Bronchial epithelial cell (primary cell): ENCODE measurements around the gene UAP1L1. TPM values are rescaled to one million over a fixed set of nuclear protein-coding genes. Genes with fewer than 3 reads are reported as not detected.

Source experiments
- DNase-seq: peaks from one replicate; pipeline ENCODE4 v3.0.0-alpha.2; 2010; ENCODE audit warnings: low read depth
- FAIRE-seq: peaks from 2 replicates; lab custom pipeline; 2011; peaks lifted over from hg19 to GRCh38; lab: Jason Lieb, UNC
- H3K27me3 ChIP-seq: 2 replicates; pipeline ENCODE4 v1.5.1; 2011; ENCODE audit warnings: low read length; ENCODE audit not compliant: control insufficient read depth, insufficient read depth
- H3K36me3 ChIP-seq: 2 replicates; pipeline ENCODE4 v1.5.1; 2011; ENCODE audit warnings: low read length; ENCODE audit not compliant: control insufficient read depth, insufficient read depth
- H3K4me3 ChIP-seq: 2 replicates; pipeline ENCODE4 v1.5.1; 2011; ENCODE audit warnings: mild to moderate bottlenecking, low read depth, low read length, control low read depth
- CTCF ChIP-seq: IDR thresholded peaks from 2 replicates; pipeline ENCODE4 v1.5.1; 2011; ENCODE audit warnings: mild to moderate bottlenecking, moderate library complexity, low read length, control low read depth, inconsistent platforms; ENCODE audit not compliant: insufficient read depth, severe bottlenecking
- total RNA-seq: library from RNA; depleted of rRNA; stranded (reverse); fragments of >200 nt; gene quantifications from 2 replicates; pipeline ENCODE4 v1.2.1, GENCODE V29; 2014

The UAP1L1 gene
- total RNA-seq, 1 donor from 2014 or later: 3.2 TPM

- peaks cover 29% of the 10 kb centered on the region for H3K36me3 ChIP-seq
- no peak overlapping the region for H3K4me3 ChIP-seq
- peak; percentile 14 for TF ChIP-seq CTCF
- FAIRE-seq (no peak), DNase-seq (no peak)
- no peaks in the 10 kb centered on the region for H3K27me3 ChIP-seq
Measured at GRCh38 chr9:137095664-137096517, 18.6 kb downstream of the UAP1L1 start.

- DNase-seq: no peak
- no peaks in the 10 kb centered on the region for H3K27me3 ChIP-seq
- peaks cover 35% of the 10 kb centered on the region for H3K36me3 ChIP-seq
- no peak for FAIRE-seq
- TF ChIP-seq CTCF: no peak
- no peak overlapping the region for H3K4me3 ChIP-seq
Measured at GRCh38 chr9:137096785-137097546, 19.6 kb downstream of the UAP1L1 start.

DNA sequence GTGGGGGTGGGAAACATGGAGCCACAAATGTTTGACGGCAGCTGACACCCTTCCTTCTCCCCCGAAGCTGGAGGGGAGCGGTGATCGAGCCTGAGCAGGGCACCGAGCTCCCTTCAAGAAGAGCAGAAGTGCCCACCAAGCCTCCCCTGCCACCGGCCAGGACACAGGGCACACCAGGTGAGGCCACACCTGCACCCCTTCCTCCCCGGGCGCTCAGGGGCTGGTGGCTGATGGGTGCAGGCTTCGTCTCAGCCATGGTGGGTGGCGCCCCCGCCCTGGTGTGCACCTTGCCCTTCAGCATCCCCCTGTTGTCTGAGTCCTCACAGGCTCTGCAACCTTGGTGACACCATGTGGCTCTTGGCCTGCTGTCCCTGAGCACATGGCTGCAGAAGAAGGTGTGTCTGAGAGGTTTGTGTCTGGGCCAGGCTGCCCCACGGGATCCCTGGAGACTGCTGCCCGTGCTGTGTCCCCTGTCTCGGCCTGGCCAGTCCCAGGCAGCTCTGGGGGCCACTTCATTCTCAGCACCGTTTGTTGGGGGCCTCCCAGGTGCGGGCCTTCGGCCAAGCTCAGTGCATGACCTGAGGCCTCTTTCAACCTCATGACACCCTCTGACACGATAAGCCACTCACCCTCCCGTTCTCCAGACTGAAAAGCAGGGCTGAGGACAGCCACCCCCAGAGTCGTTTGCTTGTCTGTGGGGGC lies 20.6 kb downstream of the UAP1L1 start:
- DNase-seq: no peak
- Histone ChIP-seq H3K27me3 (no peaks in the 10 kb centered on the region), H3K36me3 (peaks cover 41% of the 10 kb centered on the region), H3K4me3 (no peak overlapping the region)
- no peak for FAIRE-seq
- TF ChIP-seq CTCF: no peak

DNA sequence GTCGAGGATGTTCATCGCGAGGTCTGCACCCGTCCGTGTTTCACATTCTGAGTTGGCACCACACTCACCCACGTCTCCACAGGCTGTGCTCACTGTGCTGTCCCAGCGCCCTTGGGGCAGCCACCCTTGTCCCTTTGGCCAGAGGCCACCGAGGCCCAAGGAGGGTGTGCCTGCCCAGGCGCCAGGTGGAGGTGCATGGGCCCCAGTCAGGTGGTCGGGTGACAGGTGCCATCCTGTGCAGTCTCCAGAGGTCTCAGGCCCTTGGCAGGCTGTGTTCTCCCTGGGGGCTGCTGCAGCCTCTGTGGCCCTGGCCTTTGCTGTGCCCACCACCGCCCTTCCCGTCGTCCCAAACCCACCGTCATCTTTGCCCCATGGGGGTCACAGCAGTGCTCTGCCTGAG lies 21.9 kb downstream of the UAP1L1 start:
- no peak for DNase-seq
- peaks cover 48% of the 10 kb centered on the region for H3K36me3 ChIP-seq
- no peak overlapping the region for H3K4me3 ChIP-seq
- no peak for FAIRE-seq
- no peaks in the 10 kb centered on the region for H3K27me3 ChIP-seq
- TF ChIP-seq CTCF: no peak

DNA sequence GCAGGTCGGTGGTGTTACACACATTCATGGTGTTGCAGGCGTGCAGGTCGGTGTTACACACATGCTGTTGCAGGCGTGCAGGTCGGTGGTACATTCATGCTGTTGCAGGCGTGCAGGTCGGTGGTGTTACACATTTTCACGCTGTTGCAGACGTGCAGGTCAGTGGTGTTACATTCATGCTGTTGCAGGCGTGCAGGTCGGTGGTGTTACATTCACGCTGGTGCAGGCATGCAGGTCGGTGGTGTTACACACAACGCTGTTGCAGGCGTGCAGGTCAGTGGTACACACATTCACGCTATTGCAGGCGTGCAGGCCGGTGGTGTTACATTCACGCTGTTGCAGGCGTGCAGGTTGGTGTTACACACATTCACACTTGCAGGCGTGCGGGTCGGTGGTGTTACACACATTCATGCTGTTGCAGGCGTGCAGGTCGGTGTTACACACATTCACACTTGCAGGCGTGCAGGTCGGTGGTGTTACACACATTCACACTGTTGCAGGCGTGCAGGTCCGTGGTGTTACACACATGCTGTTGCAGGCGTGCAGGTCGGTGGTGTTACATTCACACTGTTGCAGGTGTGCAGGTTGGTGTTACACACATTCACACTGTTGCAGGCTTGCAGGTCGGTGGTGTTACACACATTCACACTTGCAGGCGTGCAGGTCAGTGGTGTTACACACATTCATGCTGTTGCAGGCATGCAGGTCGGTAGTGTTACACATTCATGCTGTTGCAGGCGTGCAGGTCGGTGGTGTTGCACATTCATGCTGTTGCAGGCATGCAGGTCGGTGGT lies 26.1 kb downstream of the UAP1L1 start:
- no peaks in the 10 kb centered on the region for H3K27me3 ChIP-seq
- H3K36me3 ChIP-seq: peaks cover 44% of the 10 kb centered on the region
- no peak for DNase-seq
- no peak for TF ChIP-seq CTCF
- FAIRE-seq: peak; percentile 100
- no peak overlapping the region for H3K4me3 ChIP-seq
